ENCODE measurements around the gene RBMX.

GRCh38 chrX:136916827-136917226 is 36.3 kb upstream of the RBMX start:
- TF ChIP-seq CTCF (IDR thresholded peaks at IDR 0.05) (no peak), POLR2AphosphoS5 (IDR thresholded peaks at IDR 0.05) (no peak)

Measured in breast epithelium (tissue), 3 donors.